Liver (tissue), 9 donors: ENCODE data around the gene SLC17A3. TPM values are rescaled to one million over a fixed set of nuclear protein-coding genes. Genes with fewer than 3 reads are reported as not detected.

Source experiments
- DNase-seq: peaks from one replicate; pipeline ENCODE4 v3.0.0-alpha.2; 2017; ENCODE audit warnings: low spot score
- H3K27ac ChIP-seq, 2 donors: one replicate each; pipeline ENCODE4 v1.7.0; 2013; ENCODE audit warnings: inconsistent platforms in 2 of 2, low read length in 2 of 2, control low read depth in 1 of 2, low read depth in 1 of 2, mild to moderate bottlenecking in 1 of 2
- H3K27me3 ChIP-seq, 4 donors: one replicate each; pipeline versions ENCODE4 v1.6.1 to v1.7.0; 2013; ENCODE audit warnings: low read length in 3 of 4, inconsistent platforms in 1 of 4, mild to moderate bottlenecking in 1 of 4, moderate library complexity in 1 of 4; ENCODE audit not compliant: control insufficient read depth in 4 of 4, insufficient read depth in 4 of 4
- H3K36me3 ChIP-seq, 4 donors: one replicate each; pipeline versions ENCODE4 v1.6.1 to v1.7.0; 2013; ENCODE audit warnings: low read length in 3 of 4, mild to moderate bottlenecking in 3 of 4, low read depth in 1 of 4, moderate library complexity in 1 of 4; ENCODE audit not compliant: control insufficient read depth in 4 of 4, insufficient read depth in 3 of 4
- H3K4me1 ChIP-seq, 4 donors: one replicate each; pipeline versions ENCODE4 v1.6.1 to v1.7.0; 2013; ENCODE audit warnings: low read length in 3 of 4, mild to moderate bottlenecking in 3 of 4, moderate library complexity in 1 of 4; ENCODE audit not compliant: control insufficient read depth in 4 of 4, insufficient read depth in 4 of 4
- H3K4me3 ChIP-seq, 3 donors: one replicate each; pipeline versions ENCODE4 v1.6.1 to v1.7.0; 2013; ENCODE audit warnings: low read length in 3 of 3, control low read depth in 1 of 3, low read depth in 1 of 3, mild to moderate bottlenecking in 1 of 3
- H3K9ac ChIP-seq, 2 donors: one replicate each; pipeline ENCODE4 v1.7.0; 2013; ENCODE audit warnings: low read length in 2 of 2, mild to moderate bottlenecking in 2 of 2, moderate library complexity in 2 of 2, control low read depth in 1 of 2, low read depth in 1 of 2
- H3K9me3 ChIP-seq, 4 donors: one replicate each; pipeline versions ENCODE4 v1.6.1 to v1.7.0; 2013; ENCODE audit warnings: low read length in 3 of 4; ENCODE audit not compliant: control insufficient read depth in 4 of 4
- ATF3 ChIP-seq: IDR thresholded peaks from 2 replicates; pipeline ENCODE4 v1.6.1; 2016; ENCODE audit warnings: antibody characterized with exemption
- CTCF ChIP-seq: fragments of 150-350 bp; IDR thresholded peaks from 2 replicates; pipeline ENCODE4 v1.5.1; 2017; ENCODE audit warnings: improper control_type of control experiment, low read depth, low read length; ENCODE audit not compliant: missing input control
- EGR1 ChIP-seq, 2 donors: IDR thresholded peaks; 2 replicates each; pipeline ENCODE4 v1.6.1; 2016 to 2018; ENCODE audit warnings: antibody characterized with exemption in 2 of 2, low read depth in 2 of 2
- FOXA1 ChIP-seq: IDR thresholded peaks from 2 replicates; pipeline ENCODE4 v1.6.1; 2016; ENCODE audit warnings: antibody characterized with exemption
- FOXA2 ChIP-seq: IDR thresholded peaks from 2 replicates; pipeline ENCODE4 v1.6.1; 2016; ENCODE audit warnings: antibody characterized with exemption
- GABPA ChIP-seq, 2 donors: IDR thresholded peaks in 1 of 2; conservative IDR thresholded peaks in 1 of 2; 2 replicates each; pipeline ENCODE4 v1.6.1; 2016; ENCODE audit warnings: antibody characterized with exemption in 2 of 2, mild to moderate bottlenecking in 1 of 2, moderate library complexity in 1 of 2
- HNF4A ChIP-seq, 2 donors: conservative IDR thresholded peaks; 2 replicates each; pipeline ENCODE4 v1.6.1; 2016; ENCODE audit warnings: antibody characterized with exemption in 2 of 2, mild to moderate bottlenecking in 2 of 2
- HNF4G ChIP-seq: IDR thresholded peaks from 2 replicates; pipeline ENCODE4 v1.6.1; 2016; ENCODE audit warnings: antibody characterized with exemption
- JUND ChIP-seq, 2 donors: IDR thresholded peaks; 2 replicates each; pipeline ENCODE4 v1.6.1; 2016; ENCODE audit warnings: antibody characterized with exemption in 2 of 2
- NR2F2 ChIP-seq: IDR thresholded peaks from 2 replicates; pipeline ENCODE4 v1.6.1; 2016; ENCODE audit warnings: antibody characterized with exemption
- RAD21 ChIP-seq, 2 donors: IDR thresholded peaks; 2 replicates each; pipeline ENCODE4 v1.6.1; 2016; ENCODE audit warnings: antibody characterized with exemption in 2 of 2, mild to moderate bottlenecking in 2 of 2
- RXRA ChIP-seq, 2 donors: IDR thresholded peaks; 2 replicates each; pipeline ENCODE4 v1.6.1; 2017 to 2018; ENCODE audit warnings: antibody characterized with exemption in 2 of 2, mild to moderate bottlenecking in 1 of 2
- SP1 ChIP-seq: IDR thresholded peaks from 2 replicates; pipeline ENCODE4 v1.6.1; 2018; ENCODE audit warnings: antibody characterized with exemption, mild to moderate bottlenecking
- TAF1 ChIP-seq: conservative IDR thresholded peaks from 2 replicates; pipeline ENCODE4 v1.6.1; 2016; ENCODE audit warnings: antibody characterized with exemption, mild to moderate bottlenecking
- YY1 ChIP-seq: IDR thresholded peaks from 2 replicates; pipeline ENCODE4 v1.6.1; 2016; ENCODE audit warnings: antibody characterized with exemption, mild to moderate bottlenecking
- WGBS: extraction: QIAGEN DNeasy Blood & Tissue Kit; methylation state at CpG from one replicate; pipeline ENCODE4 v1.1.7; 2013; 5-methylcytosine and 5-hydroxymethylcytosine counted together
- polyA plus RNA-seq, 2 donors: library from polyadenylated mRNA; stranded (reverse) in 1 of 2; unstranded in 1 of 2; fragments of 200-250 nt in 1 of 2; fragments of >200 nt in 1 of 2; fragmentation: Nextera tagmentation in 1 of 2; extraction: Ambion mirVana in 1 of 2; gene quantifications; one replicate each; pipeline versions ENCODE4 v1.2.1 to v1.2.3, GENCODE V29; 2013 to 2015
- total RNA-seq, 2 donors: library from RNA; depleted of rRNA; stranded (reverse); fragments of >200 nt; gene quantifications; one replicate each; pipeline ENCODE4 v1.2.3, GENCODE V29; 2014
- TF ChIP-seq, protein P1 (sequence below): IDR thresholded peaks from 2 replicates; pipeline ENCODE4 v1.6.1; 2016; ENCODE audit warnings: antibody characterized with exemption
- TF ChIP-seq, protein P2 (sequence below): IDR thresholded peaks from 2 replicates; pipeline ENCODE4 v1.6.1; 2016; ENCODE audit warnings: antibody characterized with exemption, mild to moderate bottlenecking
- TF ChIP-seq, protein P3 (sequence below): IDR thresholded peaks from 2 replicates; pipeline ENCODE4 v1.6.1; 2016; ENCODE audit warnings: antibody characterized with exemption
- donor health status: healthy.
- donor health status: healthy.
- donor health status: healthy.
- donor health status: healthy.
- donor health status: healthy.

Gene SLC17A3
- total and polyA plus RNA-seq, 4 donors: 1.6 to 23.2 (median 10.9) TPM

DNA sequence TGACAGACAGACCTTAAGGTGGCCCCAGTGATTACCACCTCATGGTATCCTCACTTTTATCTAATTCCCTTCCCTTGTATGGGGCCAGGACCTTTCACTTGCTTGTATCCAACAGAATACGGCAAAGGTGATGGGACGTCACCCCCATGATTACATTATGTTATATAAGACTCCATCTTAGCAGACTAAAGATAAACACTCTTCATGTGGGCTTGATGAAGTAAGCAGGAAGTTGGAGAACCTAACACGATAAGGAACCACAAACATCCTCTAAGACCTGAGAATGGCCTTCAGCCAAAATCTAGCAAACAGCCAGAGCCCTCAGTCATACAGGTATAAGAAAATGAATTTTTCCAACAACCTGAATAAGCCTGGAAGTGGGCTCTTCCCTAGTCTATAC lies 8.0 kb downstream of the SLC17A3 start:
- H3K36me3 ChIP-seq: no peaks in the 10 kb centered on the region
- H3K4me3 ChIP-seq: no peak overlapping the region
- no peaks in the 10 kb centered on the region for H3K9me3 ChIP-seq
- H3K9ac ChIP-seq: no peak overlapping the region
- no peak for DNase-seq
- WGBS: 77% methylated on average over 3 of the region's 3 CpGs
- TF ChIP-seq RAD21 (IDR thresholded peaks at IDR 0.05): no peak
- TF ChIP-seq HNF4A (conservative IDR thresholded peaks at IDR 0.05): no peak
- TF ChIP-seq JUND (IDR thresholded peaks at IDR 0.05): no peak
- no peak for TF ChIP-seq ATF3
- no peak for TF ChIP-seq SP1
- TF ChIP-seq YY1: no peak
- TF ChIP-seq CTCF: no peak
- H3K27me3 ChIP-seq: no peaks in the 10 kb centered on the region
- H3K4me1 ChIP-seq: peaks cover 2 to 16% (median 7%) of the 10 kb centered on the region in 4 donors
- H3K27ac ChIP-seq: no peak overlapping the region

DNA sequence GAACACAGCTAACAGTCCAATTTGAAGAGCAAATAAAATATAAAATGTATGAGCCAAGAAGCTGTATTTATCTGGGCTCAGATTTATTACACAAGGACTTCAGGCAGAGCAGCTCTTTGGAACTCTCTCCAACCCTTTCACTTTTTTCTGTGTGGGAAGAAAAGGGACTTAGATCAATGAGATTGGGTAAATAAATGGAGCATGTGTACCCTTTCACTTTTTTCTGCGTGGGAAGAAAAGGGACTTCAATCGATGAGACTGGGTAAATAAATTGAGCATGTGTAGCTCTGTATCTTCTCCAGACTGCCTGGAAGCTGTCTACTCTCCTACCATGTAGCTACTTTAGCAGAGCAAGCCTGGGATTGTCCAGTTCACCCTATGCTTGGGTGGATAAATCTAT lies 10.7 kb downstream of the SLC17A3 start:
- DNase-seq: no peak
- no peak overlapping the region for H3K9ac ChIP-seq
- H3K9me3 ChIP-seq: no peaks in the 10 kb centered on the region
- 31% methylated on average over 2 of the region's 2 CpGs for WGBS
- H3K4me3 ChIP-seq: no peak overlapping the region
- TF ChIP-seq RAD21 (IDR thresholded peaks at IDR 0.05) (peak; percentile 38 to 49), GABPA (IDR thresholded peaks at IDR 0.05 in 1 of 2, conservative IDR thresholded peaks at IDR 0.05 in 1 of 2) (no peak), NR2F2 (no peak), JUND (IDR thresholded peaks at IDR 0.05) (peak in 1 of 2 donors; percentile 72), RXRA (IDR thresholded peaks at IDR 0.05) (peak; percentile 49 to 77), ATF3 (no peak), HNF4A (conservative IDR thresholded peaks at IDR 0.05) (peak; percentile 80 to 83), YY1 (peak; percentile 52), FOXA2 (peak; percentile 52), CTCF (no peak), SP1 (peak; percentile 51), TAF1 (no peak), HNF4G (peak; percentile 51), EGR1 (IDR thresholded peaks at IDR 0.05; ENCODE audit: low read depth in 2 of 2) (peak; percentile 30 to 38), FOXA1 (no peak)
- TF ChIP-seq, protein P1, sequence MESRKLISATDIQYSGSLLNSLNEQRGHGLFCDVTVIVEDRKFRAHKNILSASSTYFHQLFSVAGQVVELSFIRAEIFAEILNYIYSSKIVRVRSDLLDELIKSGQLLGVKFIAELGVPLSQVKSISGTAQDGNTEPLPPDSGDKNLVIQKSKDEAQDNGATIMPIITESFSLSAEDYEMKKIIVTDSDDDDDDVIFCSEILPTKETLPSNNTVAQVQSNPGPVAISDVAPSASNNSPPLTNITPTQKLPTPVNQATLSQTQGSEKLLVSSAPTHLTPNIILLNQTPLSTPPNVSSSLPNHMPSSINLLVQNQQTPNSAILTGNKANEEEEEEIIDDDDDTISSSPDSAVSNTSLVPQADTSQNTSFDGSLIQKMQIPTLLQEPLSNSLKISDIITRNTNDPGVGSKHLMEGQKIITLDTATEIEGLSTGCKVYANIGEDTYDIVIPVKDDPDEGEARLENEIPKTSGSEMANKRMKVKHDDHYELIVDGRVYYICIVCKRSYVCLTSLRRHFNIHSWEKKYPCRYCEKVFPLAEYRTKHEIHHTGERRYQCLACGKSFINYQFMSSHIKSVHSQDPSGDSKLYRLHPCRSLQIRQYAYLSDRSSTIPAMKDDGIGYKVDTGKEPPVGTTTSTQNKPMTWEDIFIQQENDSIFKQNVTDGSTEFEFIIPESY: peak; percentile 45
- TF ChIP-seq, protein P2, sequence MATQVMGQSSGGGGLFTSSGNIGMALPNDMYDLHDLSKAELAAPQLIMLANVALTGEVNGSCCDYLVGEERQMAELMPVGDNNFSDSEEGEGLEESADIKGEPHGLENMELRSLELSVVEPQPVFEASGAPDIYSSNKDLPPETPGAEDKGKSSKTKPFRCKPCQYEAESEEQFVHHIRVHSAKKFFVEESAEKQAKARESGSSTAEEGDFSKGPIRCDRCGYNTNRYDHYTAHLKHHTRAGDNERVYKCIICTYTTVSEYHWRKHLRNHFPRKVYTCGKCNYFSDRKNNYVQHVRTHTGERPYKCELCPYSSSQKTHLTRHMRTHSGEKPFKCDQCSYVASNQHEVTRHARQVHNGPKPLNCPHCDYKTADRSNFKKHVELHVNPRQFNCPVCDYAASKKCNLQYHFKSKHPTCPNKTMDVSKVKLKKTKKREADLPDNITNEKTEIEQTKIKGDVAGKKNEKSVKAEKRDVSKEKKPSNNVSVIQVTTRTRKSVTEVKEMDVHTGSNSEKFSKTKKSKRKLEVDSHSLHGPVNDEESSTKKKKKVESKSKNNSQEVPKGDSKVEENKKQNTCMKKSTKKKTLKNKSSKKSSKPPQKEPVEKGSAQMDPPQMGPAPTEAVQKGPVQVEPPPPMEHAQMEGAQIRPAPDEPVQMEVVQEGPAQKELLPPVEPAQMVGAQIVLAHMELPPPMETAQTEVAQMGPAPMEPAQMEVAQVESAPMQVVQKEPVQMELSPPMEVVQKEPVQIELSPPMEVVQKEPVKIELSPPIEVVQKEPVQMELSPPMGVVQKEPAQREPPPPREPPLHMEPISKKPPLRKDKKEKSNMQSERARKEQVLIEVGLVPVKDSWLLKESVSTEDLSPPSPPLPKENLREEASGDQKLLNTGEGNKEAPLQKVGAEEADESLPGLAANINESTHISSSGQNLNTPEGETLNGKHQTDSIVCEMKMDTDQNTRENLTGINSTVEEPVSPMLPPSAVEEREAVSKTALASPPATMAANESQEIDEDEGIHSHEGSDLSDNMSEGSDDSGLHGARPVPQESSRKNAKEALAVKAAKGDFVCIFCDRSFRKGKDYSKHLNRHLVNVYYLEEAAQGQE: no peak
- TF ChIP-seq, protein P3, sequence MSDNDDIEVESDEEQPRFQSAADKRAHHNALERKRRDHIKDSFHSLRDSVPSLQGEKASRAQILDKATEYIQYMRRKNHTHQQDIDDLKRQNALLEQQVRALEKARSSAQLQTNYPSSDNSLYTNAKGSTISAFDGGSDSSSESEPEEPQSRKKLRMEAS: peak; percentile 60
- H3K27ac ChIP-seq: peak overlapping the region in 1 of 2 donors; percentile 31
- no peaks in the 10 kb centered on the region for H3K27me3 ChIP-seq
- H3K36me3 ChIP-seq: no peaks in the 10 kb centered on the region
- peaks cover 2 to 16% (median 7%) of the 10 kb centered on the region in 4 donors for H3K4me1 ChIP-seq
